GM12891 (cell line): ENCODE measurements around the gene SLC1A3.

ENCODE experiments used
- PAX5 ChIP-seq: IDR thresholded peaks from 2 replicates; pipeline ENCODE4 v1.6.1; 2011; ENCODE audit warnings: low read length, moderate library complexity, mild to moderate bottlenecking; ENCODE audit not compliant: insufficient read depth, severe bottlenecking
- POLR2A ChIP-seq: IDR thresholded peaks from 2 replicates; pipeline ENCODE4 v1.6.1; 2011; ENCODE audit warnings: low read depth, low read length, control low read depth
- POLR2AphosphoS5 ChIP-seq: IDR thresholded peaks from 2 replicates; pipeline ENCODE4 v1.6.1; 2011; ENCODE audit warnings: low read depth, low read length, control low read depth
- POU2F2 ChIP-seq: IDR thresholded peaks from 2 replicates; pipeline ENCODE4 v1.6.1; 2011; ENCODE audit warnings: low read depth, mild to moderate bottlenecking, control low read depth, low read length, moderate library complexity
- TAF1 ChIP-seq: IDR thresholded peaks from 2 replicates; pipeline ENCODE4 v1.6.1; 2011; ENCODE audit warnings: low read depth, low read length, control low read depth

GRCh38 chr5:36691226-36691625 is 84.8 kb downstream of the SLC1A3 start:
- no peak for TF ChIP-seq POLR2A
- no peak for TF ChIP-seq POLR2AphosphoS5
- no peak for TF ChIP-seq PAX5
- no peak for TF ChIP-seq TAF1
- TF ChIP-seq POU2F2: no peak
